Retinal pigment epithelial cell (primary cell): ENCODE results near the gene CABP2.
"Not testable (repeated sequence)": the region's sequence is repeated elsewhere in the genome, so short reads cannot be mapped to it uniquely, and the experiment has no call there.

Source experiments
- DNase-seq: peaks from one replicate; pipeline ENCODE4 v3.0.0-alpha.2; 2010; ENCODE audit warnings: low read depth
- H3K4me3 ChIP-seq: 2 replicates; pipeline ENCODE4 v1.5.1; 2011; ENCODE audit warnings: mild to moderate bottlenecking, low read length, control low read depth, moderate library complexity
- TF ChIP-seq, protein P1 (sequence below): conservative IDR thresholded peaks from 2 replicates; pipeline ENCODE4 v1.5.1; 2011; ENCODE audit warnings: low read depth, low read length, control low read depth, inconsistent platforms

CABP2 gene

DNA sequence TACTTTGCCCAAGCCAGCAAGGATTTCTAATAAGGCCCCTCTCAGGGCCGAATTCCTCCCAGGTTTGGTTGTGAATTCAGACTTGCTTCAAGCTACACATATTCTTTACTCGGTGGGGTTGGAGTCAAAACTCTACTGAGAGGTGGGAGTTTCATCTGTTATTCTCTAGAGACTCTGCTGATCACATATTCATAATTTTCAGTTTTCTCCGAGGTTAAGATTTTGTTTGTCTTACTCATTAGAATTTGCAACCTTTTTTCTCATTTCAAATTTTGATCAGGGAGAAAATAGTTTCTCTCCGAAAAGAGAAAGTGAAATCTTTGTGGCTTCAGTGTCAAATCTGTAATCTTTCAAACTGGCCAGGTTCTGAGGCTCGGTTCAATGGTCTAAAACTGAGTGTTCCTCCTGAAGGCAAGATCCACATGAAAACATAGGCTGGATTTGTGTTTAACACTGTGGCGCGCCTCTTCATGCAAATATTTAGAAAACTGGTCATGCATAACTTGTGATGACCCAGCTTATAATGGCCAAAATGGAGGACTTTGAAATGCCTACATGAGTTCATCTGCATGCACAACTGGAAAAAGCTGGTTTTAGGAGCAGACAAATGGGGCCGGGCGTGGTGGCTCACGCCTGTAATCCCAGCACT lies 38.8 kb upstream of the CABP2 start:
- no peak overlapping the region for H3K4me3 ChIP-seq
- DNase-seq = no peak
- TF ChIP-seq, protein P1, sequence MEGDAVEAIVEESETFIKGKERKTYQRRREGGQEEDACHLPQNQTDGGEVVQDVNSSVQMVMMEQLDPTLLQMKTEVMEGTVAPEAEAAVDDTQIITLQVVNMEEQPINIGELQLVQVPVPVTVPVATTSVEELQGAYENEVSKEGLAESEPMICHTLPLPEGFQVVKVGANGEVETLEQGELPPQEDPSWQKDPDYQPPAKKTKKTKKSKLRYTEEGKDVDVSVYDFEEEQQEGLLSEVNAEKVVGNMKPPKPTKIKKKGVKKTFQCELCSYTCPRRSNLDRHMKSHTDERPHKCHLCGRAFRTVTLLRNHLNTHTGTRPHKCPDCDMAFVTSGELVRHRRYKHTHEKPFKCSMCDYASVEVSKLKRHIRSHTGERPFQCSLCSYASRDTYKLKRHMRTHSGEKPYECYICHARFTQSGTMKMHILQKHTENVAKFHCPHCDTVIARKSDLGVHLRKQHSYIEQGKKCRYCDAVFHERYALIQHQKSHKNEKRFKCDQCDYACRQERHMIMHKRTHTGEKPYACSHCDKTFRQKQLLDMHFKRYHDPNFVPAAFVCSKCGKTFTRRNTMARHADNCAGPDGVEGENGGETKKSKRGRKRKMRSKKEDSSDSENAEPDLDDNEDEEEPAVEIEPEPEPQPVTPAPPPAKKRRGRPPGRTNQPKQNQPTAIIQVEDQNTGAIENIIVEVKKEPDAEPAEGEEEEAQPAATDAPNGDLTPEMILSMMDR = no peak

DNA sequence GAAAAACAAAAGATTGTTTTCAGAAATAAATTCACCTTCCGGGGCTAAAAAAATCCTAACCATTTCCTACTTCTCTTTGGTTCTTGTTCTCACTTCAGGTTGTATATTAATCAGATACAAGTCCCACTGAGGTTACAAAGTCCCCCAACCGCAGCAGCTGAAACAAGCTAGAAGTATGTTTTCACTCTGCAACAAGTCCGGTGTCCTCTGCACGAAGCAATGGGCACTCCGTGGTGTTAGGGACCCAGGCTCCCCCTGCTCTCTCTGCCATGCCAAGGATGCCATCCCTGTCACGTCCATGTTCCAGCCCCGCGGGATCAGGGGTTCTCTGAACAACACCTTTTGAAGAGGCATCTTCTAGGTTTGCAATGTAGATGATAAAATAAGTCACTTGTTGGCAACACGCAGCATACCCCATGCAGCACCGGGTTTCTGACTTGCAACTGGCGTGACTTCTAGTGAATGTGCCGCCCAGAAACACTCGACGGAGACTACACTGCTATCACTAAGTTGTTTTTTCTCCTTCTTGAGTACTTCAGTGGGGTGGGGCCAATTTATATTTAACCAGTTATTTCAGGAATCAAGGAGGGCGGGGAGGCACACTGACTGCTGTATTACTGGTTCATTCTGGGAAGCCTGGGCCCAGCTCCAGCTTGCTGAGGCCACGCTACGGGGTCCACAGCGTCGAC lies 35.0 kb upstream of the CABP2 start:
- H3K4me3 ChIP-seq = no peak overlapping the region
- no peak for DNase-seq
- TF ChIP-seq, protein P1 = no peak

DNA sequence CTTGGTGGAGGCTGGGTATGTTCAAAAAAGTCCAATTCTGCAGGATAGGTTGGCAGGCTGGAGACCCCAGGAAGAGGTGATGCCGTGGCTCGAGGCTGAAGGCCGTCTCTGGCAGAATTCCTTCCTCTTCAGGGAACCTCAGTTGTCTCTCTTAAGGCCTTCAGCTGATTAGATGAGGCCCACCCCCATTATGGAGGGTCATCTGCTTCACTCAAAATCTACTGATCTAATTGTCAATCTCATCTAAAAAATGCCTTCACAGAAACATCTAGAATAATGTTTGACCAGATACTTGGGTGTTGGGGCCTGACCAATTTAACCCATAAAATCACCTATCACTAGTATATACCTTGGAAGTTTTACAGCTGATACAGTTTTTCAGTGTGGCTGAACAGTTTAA lies 33.0 kb upstream of the CABP2 start:
- TF ChIP-seq, protein P1 = no peak
- H3K4me3 ChIP-seq = no peak overlapping the region
- DNase-seq = no peak

DNA sequence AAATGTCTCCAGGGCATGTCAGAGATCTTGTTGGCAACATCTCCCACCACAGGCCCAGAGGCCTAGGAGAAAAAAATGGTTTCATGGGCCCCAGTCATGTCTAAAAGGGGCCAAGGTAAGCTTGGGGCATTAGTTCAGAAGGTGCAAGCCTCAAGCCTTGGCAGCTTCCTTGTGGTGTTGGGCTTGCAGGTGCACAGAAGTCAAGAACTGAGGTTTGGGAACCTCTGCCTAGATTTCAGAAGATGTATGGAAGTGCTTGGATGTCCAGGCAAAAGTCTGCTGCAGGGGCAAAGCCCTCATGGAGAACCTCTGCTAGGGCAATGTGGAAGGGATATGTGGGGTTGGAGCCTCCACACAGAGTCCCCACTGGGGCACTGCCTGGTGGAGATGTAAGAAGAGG lies 28.5 kb upstream of the CABP2 start:
- H3K4me3 ChIP-seq, DNase-seq: not testable (repeated sequence)

DNA sequence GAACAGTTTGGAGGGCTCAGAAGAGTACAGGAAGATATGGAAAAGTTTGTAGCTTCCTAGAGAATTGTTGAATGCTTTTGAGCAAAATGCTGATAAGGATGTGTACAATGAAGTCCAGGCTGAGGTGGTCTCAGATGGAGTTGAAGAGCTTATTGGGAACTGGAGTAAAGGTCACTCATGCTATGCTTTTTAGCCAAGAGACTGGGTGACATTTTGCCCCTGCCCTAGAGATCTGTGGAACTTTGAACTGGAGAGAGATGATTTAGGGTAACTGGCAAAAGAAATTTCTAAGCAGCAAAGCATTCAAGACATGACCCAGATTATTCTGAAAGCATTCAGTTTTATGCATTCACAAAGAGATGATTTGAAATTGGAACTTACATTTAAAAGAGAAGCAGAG lies 27.9 kb upstream of the CABP2 start:
- DNase-seq = no peak
- H3K4me3 ChIP-seq = no peak overlapping the region
- TF ChIP-seq, protein P1 = no peak

DNA sequence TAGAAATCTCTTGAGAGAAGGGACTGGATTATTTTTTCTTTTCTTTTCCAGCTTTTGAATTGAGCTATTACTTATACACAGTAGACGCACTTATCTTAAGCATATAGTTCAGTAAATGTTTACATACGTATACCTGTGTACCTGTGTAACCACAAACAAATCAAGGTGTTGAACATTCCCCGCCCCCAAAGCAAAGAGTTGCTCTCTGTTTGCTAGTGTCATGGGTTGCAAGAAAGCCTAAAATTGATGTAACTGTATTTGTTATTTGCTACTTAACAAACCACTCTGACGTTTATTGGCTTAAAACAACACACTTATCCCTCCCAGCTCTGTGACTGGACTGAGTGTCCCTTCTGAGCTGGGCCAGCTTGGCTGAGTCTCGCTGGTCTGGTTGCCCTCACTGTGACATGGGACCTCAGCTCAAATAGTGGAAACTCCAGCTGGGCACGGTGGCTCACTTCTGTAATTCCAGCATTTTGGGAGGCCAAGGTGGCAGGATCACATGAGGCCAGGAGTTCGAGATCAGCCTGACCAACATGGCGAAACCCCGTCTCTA lies 25.4 kb upstream of the CABP2 start:
- TF ChIP-seq, protein P1 = no peak
- no peak overlapping the region for H3K4me3 ChIP-seq
- DNase-seq = no peak

DNA sequence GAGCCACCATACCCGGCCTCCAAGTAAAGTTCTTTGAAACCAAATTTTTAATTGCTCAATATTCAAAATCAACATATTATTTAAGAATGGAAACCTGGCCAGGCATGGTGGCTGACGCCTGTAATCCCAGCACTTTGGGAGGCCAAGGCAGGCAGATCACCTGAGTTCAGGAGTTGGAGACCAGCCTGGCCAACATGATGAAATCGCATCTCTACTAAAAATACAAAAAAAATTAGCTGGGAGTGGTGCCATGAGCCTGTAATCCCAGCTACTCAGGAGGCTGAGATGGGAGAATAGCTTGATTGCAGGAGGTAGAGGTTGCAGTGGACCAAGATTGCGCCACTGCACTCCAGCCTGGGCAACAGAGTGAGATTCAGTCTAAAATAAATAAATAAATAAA lies 24.9 kb upstream of the CABP2 start:
- DNase-seq, H3K4me3 ChIP-seq: not testable (repeated sequence)

DNA sequence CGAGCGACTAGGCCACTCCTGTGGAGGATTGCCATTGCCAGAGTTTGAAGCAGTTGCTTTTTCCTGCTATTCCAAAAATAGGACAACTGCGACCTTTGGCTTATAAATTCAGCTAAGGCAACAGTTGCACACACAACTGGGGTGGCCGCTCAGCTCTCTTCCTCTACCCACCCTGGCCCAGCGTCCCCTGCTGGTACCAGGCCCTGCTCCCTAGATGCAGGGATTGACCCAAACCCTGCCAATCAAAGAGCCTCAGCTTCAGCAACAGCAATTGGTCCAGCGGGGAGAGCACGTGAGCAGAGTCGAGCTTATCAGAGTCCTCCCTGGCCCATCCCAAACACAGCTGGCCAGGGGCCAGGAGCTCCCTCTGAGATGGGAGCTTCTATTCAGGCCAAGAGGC lies 22.0 kb upstream of the CABP2 start:
- TF ChIP-seq, protein P1 = no peak

More for the DNA sequence above, 22.0 kb upstream of the CABP2 start:
- H3K4me3 ChIP-seq = no peak overlapping the region
- DNase-seq = no peak
